GM04504 (cell line): ENCODE results near the gene TADA2A.
"Not testable (repeated sequence)": the region's sequence is repeated elsewhere in the genome, so short reads cannot be mapped to it uniquely, and the experiment has no call there.

Experiments used
- DNase-seq: peaks from one replicate; pipeline ENCODE4 v3.0.0-alpha.2; 2012; ENCODE audit warnings: low read depth

Gene TADA2A

DNA sequence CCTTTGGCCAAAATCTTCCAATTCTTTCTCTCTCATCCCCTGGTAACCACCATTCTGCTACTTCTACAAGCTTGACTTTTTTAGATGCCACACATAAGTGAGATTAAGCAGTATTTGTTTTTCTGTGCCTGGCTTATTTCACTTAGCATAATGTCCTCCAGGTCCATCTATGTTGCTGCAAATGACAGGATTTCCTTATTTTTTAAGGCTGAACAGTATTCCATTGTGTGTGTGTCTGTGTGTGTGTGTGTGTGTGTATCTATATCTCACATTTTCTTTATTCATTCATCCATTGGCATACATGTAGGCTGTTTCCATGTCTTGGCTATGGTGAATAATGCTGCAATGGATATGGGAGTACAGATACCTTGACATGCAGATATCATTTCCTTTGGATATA, 6.2 kb upstream of the TADA2A start:
- no peak for DNase-seq

DNA sequence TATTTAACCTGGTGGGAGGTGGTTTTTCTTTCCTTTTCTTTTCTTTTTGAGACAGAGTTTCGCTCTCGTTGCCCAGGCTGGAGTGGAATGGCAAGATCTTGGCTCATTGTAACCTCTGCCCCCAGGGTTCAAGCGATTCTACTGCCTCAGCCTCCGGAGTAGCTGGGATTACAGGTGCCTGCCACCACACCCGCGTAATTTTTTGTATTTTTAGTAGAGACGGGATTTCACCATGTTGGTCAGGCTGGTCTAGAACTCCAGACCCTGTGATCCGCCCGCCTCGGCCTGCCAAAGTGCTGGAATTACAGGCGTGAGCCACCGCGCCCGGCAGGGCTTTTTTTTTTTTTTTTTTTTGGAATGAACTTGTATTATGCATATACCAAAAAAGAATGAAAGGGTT, 1.2 kb upstream of the TADA2A start:
- DNase-seq = not testable (repeated sequence)

DNA sequence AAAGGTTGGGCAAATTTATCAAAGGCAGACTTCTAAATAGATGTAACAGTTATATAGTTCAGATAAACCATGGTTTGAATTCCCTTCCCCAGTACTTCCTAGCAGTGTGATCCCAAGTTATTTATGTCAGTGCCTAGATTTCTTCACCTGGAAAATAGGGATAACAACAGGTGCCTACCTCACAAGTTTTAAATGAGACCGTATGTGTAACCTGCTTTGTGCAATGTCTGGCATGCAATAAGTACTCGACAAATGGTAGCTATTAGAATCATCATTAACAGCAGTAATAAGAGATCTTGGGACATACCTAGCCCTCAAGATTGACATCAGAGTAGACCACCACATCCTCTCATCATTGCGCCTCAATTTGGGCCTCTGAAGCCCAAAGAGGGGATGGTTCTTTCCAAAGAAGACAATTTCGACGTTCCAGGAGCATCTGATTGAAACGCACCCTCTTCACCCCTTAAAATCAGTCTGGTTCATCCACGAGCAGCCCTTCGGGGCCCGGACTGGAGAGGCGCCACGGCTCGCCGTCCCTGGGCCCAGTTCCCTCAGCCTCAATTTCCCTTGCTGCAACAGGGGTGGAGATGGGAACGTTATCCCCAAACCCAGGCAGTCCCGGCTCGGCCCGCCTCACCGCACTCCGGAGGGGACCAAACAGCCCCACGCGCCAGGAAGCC, 591 bp upstream of the TADA2A start:
- DNase-seq = no peak

DNA sequence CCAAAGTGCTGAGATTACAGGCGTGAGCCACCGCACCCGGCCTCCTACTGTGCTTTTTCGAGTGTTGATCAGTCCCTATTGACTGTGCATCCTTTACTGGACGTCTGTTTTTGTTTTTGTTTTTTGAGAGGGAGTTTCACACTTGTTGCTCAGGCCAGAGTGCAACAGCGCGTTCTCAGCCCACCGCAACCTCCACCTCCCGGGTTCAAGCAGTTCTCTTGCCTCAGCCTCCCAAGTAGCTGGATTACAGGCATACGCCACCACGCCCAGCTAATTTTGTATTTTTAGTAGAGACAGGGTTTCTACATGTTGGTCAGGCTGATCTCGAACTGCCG, 1.4 kb downstream of the TADA2A start:
- not testable (repeated sequence) for DNase-seq

DNA sequence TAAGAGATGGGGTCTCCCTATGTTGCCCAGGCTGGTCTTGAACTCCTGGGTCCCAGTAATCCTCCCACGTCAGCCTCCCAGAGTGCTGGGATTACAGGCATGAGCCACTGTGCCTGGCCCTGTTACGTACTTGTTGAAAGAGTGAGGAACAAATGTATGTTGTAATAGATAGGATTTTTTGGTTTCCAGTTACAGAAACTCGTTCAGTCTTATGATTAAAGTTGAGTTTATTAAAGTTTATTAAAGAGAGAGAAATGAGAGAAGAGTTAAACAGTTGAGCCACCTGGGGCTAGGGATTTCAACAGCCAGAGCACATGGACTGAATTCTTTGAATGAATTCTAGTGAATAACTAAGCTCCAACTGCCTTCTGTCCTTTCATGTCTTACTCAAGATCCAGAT, 3.7 kb downstream of the TADA2A start:
- DNase-seq = no peak

DNA sequence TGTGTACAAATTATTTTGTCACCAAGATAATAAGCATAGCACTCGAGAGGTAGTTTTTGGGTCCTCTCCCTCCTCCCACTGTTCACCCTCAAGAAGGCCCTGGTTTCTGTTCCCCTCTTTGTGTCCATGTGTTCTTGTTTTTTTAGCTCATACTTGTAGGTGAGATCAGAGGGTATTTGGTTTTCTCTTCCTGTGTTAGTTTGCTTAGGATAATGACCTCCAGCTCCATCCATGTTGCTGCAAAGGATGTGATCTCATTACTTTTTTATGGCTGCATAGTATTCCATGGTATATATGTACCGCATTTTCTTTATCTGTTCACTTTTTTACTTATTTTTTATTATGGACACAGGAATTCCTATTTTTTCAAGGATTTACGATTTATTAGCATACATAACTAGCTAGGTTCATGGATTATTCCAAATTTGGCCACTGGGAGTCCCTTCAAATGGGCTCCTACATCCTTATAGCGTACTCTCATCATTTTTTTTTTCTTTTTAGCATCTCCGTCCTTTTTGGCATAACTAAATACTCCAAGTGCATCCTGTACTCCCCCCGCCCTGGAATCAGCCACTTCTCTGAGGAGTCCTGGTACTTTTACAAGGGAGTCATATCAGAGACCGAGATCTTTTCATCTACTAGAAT, 7.3 kb downstream of the TADA2A start:
- no peak for DNase-seq

DNA sequence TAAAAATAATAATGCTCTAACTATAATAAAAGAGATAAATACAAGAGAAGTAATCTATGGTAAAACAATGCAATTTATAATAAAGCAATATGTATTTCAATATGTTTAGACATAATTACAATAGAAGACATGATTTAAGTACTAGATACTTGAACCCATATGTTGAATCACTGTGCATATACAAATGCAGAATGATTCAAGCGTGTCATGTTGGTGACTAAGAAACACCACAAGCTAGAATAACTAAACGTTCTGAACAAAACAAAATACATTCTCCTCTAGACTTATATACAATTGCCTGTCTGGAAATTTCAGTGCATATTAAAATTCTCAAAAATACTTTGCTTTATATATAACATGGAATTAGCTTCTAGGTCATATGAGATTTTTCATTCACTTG, 11.2 kb downstream of the TADA2A start:
- DNase-seq = no peak

DNA sequence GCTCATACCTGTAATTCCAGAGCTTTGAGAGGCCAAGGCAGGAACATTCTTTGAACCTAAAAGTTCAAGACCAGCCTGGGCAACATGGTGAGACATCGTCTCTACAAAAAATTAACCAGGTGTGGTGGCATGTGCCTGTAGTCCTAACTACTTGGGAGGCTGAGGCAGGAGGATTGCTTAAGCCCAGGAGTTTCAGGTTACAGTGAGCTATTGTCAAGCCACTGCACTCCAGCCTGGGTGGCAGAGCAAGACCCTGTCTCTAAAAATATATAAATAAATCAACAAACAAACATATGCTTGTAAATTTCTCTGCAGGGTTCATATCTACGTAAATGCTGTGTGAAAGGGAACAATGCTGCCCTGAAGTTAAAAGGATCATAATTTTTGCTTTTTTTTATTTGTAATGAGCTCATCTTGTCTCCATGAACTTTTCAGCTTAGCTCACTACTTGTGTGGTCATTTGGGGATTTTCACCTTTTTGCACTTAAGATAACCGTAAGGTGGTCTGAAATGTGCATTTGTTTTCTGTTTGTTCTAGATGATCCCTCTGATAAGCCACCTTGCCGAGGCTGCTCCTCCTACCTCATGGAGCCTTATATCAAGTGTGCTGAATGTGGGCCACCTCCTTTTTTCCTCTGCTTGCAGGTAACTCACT, 16.4 kb downstream of the TADA2A start:
- DNase-seq = no peak

DNA sequence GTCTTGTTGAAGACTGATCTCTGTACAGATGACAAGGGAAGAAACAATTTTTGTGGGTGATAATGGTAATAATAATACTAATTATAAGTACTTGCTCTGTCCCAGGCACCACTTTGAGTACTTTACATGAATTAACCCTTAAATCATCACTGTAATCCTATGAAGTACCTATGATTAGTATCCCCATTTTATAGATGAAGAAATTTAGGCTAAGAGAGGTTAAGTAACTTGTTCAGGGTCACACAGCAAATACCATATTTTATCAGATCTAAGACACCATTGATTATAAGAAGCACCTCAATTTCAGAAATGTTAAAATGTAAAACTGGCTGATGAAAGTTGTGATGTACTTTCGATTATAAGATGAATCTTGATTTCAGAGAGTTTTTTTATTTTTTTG, 18.6 kb downstream of the TADA2A start:
- no peak for DNase-seq

DNA sequence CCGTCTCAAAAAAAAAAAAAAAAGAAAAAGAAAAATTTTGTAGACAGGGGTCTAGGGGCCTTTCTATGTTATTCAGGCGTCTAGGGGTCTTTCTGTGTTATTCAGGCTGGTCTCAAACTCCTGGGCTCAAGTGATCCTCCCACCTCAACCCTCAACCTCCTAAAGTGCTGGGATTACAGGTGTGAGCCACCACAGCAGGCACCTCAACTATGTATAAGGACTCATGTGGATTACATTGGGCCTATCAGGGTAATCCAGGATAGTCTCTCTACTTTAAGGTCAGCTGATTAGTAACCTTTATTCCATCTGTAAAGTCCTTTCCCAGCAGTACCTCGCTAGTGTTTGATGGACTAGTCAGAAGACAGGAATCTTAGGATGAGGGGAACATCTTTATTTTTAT, 22.4 kb downstream of the TADA2A start:
- DNase-seq = no peak

DNA sequence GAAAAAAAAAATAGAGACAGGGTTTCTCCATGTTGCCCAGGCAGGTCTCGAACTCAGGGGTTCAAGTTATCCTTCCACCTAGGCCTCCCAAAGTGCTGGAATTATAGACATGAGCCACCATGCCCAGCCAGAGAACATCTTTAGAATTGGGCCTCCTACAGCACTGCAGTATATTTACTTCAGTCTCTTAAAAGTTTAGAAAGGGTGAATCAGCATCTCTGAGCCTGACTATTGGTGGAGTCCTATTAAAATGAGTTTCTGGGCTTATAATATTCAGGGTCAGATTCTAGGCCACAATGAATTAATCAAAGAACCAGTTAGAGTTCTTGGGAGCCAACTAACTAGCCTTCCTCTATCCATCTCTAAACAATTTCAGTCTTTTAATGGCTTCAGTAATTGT, 22.8 kb downstream of the TADA2A start:
- no peak for DNase-seq

DNA sequence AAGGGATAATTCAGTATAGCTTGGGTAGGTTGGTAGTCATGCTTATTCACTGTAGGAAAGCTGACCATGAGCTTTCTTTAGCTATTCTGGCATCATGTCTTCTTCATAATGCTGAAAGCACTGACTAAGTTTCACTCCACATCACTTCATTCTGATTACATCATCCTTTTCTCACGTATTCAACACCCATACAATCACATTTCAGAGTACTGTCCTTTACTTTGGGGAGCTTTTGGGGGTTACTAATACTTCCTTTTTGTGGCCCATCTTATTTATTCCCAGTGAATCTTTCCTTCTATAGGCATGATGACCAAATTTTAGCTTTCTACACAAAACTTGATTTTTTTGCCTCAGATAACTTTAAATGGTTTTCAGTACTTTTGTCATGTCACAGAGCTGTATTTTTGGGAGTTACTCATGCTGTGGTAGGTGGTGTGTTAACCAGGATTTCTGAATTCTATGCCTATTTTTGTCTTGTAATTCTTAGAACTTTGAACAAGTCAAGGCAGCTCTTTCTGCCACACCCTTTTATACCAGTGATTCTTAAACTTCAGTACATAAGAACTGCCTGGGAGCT, 23.5 kb downstream of the TADA2A start:
- peak; percentile 35 for DNase-seq

DNA sequence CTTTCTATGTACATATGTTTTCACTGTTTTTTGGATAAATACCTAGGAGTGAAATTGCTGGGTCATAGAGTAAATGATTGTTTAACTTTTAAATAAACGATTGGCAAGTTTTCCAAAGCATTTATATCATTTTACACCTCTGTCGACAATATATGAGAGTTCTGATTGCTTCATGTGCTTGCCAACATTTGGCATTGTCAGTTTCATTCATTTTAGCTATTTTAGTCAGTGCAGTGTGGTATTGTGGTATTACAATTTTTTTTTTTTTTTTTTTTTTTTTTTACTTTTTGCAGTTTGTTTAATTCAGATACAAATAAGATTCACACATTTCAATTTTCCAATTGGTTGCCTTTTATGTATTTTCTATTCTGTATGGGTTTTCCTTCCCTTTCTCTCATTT, 26.0 kb downstream of the TADA2A start:
- no peak for DNase-seq

DNA sequence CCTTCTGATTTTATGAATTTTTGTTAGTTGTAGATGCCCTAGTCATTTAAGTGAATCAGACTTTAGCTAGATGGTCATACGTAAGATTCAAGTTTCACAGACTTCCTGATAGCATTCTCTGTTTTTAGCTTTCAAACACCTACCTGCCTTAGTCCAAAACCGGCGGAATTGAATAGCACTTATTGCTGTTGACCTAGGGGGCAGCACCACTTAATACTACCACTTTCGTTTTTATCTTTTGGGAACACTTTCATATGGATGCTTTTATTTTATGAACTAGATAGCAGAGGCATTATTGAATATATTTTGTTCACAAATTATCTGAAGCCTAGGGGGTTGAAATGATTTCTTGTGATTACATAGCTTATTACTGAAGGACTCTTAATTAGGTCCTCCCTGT, 31.5 kb downstream of the TADA2A start:
- DNase-seq = no peak

DNA sequence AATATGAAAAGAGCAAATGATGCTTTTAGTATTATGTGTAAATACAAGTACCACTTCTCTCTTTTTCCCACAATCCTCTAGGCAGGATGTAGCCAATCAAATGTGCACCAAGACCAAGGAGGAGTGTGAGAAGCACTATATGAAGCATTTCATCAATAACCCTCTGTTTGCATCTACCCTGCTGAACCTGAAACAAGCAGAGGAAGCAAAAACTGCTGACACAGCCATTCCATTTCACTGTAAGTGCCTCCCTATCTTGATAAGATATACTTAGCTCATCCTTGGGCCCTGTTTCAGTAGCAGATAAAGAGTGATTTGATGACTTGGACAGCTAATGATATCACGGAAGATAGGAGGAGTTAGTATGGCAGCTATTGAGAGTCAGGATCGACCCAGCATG, 33.7 kb downstream of the TADA2A start:
- no peak for DNase-seq

DNA sequence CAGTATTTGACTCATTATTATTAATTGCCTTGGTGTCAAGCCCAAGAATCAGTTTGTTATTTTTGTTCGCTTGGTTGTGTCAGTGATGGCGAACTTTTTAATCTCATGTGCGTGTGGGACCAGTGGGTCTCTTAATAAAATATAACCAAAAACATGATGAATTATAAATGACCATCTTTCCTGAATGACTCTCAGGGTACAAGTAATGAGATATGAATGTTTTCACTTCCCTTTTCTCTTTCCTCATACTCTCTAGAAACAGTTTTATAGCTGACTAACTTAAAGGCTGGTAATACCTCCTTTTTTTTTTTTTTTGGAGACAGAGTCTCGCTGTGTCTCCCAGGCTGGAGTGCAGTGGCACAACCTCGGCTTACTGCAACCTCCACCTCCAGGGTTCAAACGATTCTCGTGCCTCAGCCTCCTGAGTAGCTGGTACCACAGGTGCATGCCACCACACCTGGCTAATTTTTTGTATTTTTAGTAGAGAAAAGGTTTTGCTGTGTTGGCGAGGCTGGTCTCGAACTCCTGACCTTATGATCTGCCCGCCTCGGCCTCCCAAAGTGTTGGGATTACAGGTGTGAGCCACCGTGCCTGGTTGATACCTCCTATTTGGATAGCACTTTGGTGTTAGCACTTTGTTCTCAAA, 34.8 kb downstream of the TADA2A start:
- not testable (repeated sequence) for DNase-seq

DNA sequence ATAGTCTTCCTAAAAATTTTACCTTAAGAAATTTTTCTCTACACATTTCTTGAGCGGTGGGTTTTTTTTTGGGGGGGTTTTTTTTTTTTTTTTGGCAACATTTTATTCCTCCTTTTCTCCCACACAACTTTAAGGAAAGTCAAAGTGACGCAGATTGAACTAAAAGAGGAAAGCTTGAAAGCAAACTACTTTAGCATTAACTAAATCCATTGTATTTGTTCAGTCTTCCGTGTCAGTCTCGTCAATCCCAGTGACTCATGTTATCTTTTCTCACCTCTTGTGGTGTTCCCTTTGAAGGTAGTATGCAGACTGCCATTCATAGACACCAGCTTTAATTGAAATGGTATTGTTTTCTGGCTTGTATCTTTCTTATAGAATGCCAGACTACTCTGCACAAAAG, 39.3 kb downstream of the TADA2A start:
- DNase-seq = no peak

DNA sequence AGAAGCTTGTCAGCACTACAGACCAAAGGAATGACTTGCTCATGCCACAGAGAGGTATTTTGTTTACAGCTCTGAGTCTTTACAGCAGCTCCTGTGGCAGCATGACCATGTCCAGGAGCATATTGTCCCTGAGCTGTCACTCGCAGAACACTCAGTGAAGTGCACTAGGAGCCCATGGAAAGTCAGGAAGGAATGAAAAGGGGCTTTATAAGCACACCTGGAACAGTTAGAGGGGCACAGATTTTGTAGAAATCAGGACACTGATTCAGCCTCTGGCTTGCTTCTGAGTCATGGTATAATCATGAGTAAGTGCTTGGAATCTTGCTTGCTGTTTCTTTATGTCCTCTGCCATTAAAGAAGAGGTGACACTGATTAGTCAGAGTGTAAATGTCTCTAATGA, 41.0 kb downstream of the TADA2A start:
- no peak for DNase-seq

DNA sequence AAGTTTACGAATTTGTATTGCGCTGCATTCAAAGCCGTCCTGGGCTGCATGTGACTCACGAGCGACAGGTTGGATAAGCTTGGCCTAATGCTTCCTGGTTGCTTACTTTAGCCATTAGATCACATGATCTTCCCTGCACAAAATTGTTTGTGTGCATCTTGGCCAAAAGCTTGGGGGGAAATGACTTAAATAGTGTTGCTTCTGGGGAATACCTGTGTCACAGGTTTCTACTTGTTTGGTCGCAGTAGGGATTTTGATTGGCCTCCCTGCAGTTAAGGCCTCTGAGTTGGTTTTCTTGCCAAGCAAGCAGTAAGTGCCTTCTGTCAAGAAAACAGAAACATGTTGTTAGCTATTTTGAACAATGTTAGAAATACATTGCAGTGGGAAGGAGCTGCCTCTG, 43.4 kb downstream of the TADA2A start:
- DNase-seq = no peak

DNA sequence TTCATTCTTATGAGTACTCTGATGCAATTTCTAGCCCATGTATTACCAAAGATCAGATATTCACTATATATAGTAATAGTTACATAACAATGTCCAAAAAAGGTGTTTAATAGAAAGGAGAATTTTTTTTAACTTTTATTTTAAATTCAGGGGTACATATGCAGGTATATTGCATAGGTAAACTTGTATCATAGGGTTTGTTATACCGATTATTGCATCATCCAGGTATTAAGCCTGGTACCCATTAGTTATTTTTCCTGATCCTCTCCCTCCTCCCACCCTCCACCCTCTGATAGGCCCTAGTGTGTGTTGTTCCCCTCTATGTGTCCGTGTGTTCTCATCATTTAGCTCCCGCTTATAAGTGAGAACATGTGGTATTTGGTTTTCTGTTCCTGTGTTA, 51.1 kb downstream of the TADA2A start:
- DNase-seq = not testable (repeated sequence)

DNA sequence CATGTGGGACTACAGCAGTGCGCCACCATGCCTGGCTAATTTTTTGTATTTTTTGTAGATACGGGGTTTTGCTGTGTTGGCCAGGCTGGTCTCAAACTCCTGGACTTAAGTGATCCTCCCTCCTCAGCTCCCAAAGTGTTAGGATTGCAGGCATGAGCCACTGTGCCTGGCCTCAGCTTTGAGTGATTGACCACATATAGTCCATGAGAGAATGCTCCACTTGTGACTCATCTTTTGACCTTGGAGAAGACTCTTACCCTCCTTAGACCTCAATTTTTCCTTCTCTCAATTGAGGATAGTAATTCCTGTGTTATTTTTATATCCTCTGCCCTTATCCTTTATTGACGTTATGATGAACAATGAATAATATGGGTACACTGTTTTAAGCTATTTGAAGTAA, 52.1 kb downstream of the TADA2A start:
- peak; percentile 42 for DNase-seq

DNA sequence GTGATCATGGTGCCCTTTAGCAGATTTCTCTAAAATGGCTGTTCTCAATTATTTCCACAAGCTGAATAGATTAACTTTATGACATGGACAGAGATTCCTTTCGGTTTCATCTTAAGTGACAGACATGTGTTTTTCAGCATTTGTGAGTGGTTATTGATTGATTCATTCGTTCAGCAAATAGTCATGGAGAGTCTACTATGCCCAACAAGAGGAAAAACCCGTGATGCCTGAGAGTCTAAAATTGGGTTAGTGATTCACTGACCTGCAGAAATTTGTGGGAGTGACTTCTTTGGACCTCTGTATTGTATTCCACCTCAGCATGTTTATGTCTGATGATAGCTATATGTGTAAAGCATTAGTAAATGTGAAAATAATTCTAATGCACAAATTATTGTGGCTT, 55.0 kb downstream of the TADA2A start:
- DNase-seq = no peak

DNA sequence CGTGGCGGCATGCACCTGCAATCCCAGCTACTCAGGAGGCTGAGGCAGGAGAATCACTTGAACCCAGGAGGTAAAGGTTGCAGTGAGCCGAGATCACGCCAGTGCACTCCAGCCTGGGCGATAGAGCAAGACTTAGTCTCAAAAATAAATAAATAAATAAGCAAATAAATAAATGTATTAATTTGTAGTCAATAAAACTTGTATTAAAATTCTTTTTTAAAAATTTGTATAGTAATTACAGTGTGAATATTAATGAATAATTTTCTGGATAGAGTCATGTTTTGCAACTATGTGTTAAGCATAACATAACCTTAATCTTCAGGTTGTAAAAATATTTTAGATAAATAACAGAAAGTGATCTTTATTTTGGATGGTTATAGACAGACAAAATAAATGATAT, 55.8 kb downstream of the TADA2A start:
- DNase-seq = no peak
